Measurements from ENCODE around the gene KRTAP6-2.

The KRTAP6-2 gene

GRCh38 chr21:30579346-30579745 lies 19.4 kb downstream of the KRTAP6-2 start:
- intact Hi-C loops (cut with DNase I), result no loop called here
- DNase-seq, result no peak

GRCh38 chr21:30577766-30578165 lies 20.9 kb downstream of the KRTAP6-2 start:
- no peak for DNase-seq
- intact Hi-C loops (cut with DNase I), result no loop called here

GRCh38 chr21:30567617-30568016 lies 31.1 kb downstream of the KRTAP6-2 start:
- DNase-seq, result no peak
- intact Hi-C loops (cut with DNase I), result no loop called here

GRCh38 chr21:30563630-30564029 lies 35.1 kb downstream of the KRTAP6-2 start:
- intact Hi-C loops (cut with DNase I), result no loop called here
- DNase-seq, result no peak

- intact Hi-C loops (cut with DNase I), result no loop called here
- no peak for DNase-seq
Measured at GRCh38 chr21:30563072-30563471, 35.6 kb downstream of the KRTAP6-2 start.

- intact Hi-C loops (cut with DNase I), result no loop called here
Measured at GRCh38 chr21:30561957-30562356, 36.7 kb downstream of the KRTAP6-2 start.

GRCh38 chr21:30561264-30561895 lies 37.3 kb downstream of the KRTAP6-2 start, which contains the start of gene KRTAP19-7:
Gene KRTAP19-7 (minus strand): TSS chr21:30561314. CDS start chr21:30561289, 25 bp downstream.
- intact Hi-C loops (cut with DNase I), result no loop called here
- no peak for DNase-seq

More at GRCh38 chr21:30561957-30562356, 36.7 kb downstream of the KRTAP6-2 start:
- no peak for DNase-seq

- intact Hi-C loops (cut with DNase I), result no loop called here
- DNase-seq, result no peak
Measured at GRCh38 chr21:30555095-30555494, 43.6 kb downstream of the KRTAP6-2 start.

GRCh38 chr21:30552782-30553181 lies 45.9 kb downstream of the KRTAP6-2 start:
- intact Hi-C loops (cut with DNase I), result no loop called here
- DNase-seq, result no peak

Data from posterior cingulate gyrus (tissue), 11 donors.